Activated CD4-positive, alpha-beta T cell treated with anti-CD3 and anti-CD28 coated beads, Interleukin-2, amount 50 U/mL, for 48 hours (primary cell): ENCODE results near the gene CNOT6L.
"Not testable (repeated sequence)": the region's sequence is repeated elsewhere in the genome, so short reads cannot be mapped to it uniquely, and the experiment has no call there.

ENCODE experiments used
- DNase-seq, 2 experiments: peaks; one replicate each; pipeline ENCODE4 v3.0.0-alpha.2; 2020

The CNOT6L gene

DNA sequence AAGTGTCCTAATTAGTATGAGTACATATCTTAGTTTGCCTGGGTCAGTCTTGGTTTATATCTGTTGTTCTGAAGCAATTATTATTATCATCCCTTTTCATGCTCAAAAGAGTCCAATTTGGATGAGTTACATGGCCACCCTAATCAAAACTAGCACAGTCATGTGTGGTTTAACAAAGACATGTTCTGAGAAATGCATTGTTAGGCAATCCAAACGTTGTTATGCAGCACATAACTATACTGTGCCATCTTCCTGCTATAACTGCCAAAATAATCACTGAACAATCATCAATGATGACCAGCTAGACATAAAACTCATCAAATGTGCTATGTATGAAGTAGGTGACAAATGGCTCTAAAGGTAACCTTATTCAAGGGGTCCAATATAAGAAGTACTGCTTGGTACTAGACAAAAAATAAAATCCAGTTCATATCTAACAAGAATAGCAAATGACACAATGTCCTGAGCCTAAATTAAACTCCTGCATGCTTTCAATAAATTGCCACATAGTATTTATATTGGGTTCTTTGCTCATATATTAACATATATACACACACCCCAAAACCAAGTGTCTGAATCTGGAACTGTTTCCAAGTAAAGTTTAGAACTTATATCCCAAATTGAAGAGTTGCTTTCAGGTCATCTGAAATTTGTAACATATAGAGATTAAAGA, 41.9 kb downstream of the CNOT6L start:
- no peak for DNase-seq

DNA sequence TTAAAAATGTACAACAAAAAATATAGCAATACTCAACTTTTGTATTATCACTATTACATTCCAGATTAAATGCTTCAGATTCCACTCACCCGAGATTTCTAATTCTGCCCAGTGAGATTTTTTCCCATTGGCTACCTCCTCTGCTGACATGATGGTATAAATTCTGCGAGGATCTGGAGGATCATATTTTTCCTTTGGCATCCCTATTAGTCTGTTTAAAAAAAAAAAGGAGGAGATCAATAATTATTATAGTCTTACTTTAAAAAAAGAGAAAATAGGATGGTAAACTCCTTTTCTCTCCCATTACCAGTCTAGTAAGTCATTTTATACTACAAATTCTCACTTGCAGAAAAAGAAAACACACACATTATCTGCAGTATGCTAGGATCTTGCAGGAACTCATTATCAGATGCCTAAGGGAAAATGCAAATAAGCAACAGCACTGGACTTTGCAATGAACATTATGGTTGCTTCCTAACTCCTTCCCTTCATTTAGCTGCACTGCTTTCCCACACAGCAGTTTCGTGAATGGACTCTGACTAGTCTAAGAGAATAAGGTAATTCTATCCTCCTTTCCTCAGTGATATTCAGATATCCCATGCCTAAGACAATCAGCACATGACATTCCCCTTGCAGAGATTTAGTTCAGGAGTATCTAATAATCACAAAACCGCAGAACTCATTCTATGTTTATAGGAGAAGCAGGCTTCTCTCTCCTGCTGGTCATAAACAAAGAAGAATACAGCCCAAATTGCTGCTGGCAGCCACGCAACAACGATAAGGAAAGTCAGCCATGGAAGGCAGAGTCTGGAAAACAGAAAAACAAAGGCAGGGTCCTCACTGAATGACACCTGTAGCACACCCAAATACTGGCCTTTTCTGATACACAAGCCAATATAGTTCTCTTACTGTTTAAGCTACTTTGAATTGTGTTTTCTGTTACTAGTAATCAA, 42.7 kb downstream of the CNOT6L start:
- no peak for DNase-seq

DNA sequence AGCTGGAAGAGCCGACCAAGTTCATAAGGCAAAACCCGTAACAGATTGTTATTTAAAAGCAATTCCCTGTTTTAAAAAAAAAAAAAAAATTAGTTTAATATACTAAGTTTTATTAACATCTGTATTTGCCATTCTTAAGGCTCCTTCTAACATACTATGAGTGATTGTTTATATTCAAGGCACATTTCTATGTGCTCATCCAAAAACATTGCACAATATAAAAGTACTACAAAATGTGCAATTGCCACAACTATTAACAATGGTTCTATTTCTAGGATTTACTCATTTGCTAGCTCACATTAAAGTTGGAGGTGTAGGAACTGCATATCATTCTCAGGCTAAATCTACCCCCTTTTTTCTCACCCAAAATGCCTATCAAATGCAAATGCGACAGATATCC, 46.1 kb downstream of the CNOT6L start:
- no peak for DNase-seq

DNA sequence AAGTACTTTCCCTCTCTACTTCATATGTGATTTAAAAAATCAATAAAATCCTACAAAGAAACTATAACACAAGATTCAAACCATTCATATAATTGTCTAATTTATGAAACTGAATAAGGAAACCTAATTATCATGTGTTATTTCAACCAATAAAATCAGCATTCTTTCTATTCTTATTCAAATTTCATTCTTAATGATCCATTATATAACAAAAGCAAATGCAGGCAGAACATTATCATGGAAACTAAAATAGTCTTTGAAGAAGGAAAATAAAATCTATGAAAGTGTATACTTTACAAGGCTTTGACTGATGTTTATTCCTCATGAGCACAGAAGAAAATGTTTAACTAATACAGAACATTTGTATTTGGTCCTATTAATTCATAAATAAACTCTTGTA, 47.6 kb downstream of the CNOT6L start:
- DNase-seq: no peak

DNA sequence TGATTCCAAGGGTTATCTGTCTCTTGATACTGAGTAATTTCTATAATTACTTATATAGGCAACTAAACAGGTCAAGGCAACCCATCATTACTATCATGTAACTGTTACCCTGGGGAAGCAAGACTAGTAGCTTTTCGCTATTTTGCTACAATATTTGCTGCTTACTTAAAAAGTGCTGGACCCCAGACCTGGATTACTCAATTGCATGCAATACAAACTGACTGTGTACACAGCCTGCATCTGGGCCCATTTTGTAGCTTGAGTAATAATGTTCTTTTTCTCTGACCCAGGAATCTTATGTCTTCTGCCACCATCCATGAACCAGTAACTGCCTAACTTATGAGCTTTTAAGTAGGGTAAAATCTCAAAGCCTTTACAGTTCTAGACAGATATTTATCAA, 53.4 kb downstream of the CNOT6L start:
- no peak for DNase-seq

DNA sequence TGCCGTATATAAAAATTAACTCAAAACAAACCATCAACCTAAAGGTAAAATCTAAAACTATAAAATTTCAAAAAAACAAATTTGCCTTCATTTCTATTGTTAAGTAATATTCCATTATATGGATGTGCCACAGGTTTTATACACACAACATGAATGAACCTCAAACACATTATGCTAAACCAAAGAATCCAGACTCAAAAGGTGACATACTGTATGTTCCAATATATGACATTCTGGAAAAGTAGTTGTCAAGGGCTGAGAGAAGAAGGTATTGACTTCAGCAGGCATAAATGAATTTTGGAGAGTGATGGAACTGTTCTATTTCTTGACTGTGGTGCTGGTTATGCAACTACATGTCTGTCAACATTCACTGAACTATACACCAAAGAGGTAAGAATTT, 56.6 kb downstream of the CNOT6L start:
- no peak for DNase-seq

DNA sequence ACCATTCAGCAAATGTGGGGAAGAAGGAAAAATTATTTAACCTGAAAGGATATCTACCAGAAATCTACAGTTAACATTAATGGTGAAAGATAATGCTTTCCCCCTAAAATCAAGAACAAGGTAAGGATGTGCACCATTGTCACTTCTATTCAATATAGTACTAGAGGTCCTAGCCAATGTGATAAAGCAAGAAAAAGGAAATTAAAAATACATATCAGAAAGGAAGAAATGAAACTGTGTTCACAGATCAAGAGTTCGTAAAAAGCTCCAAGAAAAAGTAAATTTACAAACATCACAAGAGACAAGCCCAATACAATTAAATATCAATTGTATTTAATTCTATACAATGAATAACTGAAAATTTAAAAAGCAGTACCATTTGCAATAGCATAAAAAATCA, 57.6 kb downstream of the CNOT6L start:
- no peak for DNase-seq

DNA sequence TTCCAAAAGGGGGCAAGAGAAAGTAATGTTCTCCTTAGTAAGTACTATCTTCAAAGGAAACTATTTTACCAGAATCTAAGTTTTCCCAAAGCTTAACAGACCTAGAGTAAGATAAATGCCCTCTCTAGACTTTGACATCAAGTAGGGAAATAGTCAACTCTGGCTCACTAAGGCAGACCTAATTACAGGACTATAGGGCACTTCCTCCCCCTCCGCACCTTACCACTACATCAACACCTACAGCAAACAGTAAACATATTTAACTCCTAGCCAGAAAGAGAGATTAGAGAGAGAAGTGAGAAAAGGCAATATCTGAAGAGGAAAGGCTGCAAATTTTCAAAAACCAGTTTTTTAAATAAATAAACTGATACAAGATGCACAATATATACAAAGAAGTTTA, 60.4 kb downstream of the CNOT6L start:
- no peak for DNase-seq

DNA sequence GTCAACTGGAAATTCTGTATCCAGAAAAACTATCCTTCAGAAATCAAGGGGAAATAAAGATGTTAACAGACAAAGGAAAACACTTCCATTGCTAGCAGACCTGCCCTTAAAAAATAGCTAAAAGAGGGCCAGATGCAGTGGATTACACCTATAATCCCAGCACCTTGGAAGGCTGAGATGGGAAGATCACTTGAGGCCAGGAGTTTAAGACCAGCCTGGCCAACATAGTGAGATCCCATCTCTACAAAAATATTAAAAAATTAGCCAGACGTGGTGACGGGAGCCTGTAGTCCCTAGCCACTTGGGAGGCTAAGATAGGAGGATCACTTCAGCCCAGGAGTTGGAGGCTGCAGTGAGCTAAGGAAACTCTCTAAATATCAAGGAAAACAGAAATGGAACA, 67.4 kb downstream of the CNOT6L start:
- DNase-seq: no peak

DNA sequence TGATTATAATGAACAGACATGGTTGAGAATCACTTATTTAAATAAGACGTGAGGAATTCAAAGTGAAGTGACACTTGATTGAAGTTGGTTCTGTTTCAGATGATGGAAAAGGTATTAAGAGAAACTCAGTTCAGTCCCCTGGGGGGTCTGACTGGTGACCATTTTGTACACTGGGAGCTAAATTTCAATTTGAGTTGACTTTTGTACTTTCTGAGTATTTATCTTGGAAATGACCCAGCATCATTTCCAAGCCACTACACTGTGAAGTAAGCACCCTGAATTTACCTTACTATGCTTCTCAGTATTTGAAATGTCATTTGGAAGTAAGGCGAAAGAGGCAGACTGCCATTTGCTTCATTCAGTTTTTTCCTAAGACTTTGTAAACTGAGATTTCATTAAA, 73.4 kb downstream of the CNOT6L start:
- DNase-seq: no peak

DNA sequence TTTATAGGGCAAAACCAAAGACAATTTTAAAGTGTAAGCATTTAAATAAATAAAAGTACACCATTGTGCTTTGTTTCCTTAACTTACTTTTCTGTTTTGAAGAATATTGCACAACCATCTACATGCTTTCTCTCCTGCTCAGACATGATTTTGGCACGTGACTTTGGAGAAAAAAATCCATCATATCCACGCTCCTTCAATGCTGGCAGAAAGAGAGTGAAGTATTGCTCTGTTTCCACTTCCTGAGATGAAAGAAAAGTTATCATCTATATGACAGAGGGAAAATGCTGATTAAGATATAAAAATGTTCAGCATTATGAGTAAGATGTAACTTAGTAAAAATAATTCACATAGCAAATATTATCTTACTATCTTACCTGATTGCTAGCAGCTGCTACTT, 77.1 kb downstream of the CNOT6L start:
- no peak for DNase-seq

DNA sequence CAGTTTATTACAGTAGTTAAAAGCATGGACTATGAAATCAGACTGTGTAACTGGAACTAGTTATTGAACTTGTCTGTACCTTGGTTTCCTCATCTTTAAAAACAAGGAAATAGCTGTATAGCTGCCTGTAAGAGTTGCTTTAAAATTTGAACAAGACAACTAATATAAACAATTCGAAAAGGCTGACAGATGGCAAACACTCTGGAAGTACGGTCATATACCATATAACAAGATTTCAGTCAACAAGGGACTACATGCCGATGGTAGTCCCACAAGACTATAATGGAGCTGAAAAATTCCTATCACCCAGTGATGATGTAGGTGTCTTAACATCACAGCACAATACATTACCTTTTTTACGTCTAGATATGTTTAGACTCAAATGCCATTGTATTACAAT, 78.7 kb downstream of the CNOT6L start:
- no peak for DNase-seq

DNA sequence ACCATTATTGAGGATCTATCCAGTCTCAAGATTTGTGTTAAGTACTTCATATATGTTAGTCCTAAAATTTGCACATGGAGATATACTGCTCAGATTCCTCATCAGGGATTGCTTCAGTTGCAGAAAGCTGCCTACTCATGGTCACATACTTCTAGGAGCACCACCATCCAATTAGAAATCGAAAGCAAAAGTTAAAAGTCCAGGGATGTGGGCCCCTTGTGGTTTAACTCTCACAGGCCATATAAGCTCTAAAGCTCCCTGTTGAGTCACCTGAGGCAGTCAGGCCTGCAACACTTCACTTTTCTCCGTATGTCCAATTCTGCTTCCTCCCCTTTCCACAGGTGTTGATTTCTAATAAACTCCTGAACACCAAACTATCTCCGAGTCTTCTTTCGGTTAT, 84.2 kb downstream of the CNOT6L start:
- peak; percentile 8 to 27 for DNase-seq

DNA sequence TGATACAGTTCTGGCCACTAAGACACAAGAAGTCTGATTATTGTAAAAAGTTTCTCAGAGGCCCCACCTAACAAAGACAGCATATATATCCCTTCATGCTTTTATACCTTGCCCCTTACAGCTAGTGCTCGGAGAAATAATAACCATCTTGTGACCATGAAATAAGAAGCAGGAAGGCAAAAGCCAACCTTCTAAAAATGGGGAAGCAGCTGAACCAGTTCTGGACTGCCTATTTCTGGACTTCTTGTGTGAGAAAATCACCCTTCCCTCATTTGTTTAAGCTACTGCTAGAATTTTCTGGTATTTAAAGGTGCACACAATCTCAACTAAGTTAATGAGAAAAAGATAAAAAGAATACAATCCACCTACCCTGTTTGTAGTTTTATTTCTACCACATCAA, 87.5 kb downstream of the CNOT6L start:
- no peak for DNase-seq

DNA sequence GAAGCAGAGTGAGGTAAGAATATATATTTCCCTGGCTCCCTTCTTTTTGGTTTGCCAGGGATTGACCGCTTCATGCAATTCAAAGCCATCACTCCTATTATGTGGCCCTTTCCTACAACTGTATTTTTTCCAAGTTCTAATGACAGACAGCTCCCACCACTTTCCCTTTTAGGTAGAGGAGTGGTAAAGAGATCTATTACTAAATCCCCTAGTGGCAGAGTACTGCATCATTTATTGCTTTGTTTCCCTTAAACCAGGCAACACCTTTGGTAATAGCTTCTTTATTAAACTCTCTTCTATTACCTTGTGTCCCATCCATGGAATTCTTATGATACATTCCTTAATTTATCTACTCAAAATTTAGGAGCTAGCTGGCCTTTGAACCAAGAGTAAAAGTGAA, 90.7 kb downstream of the CNOT6L start:
- no peak for DNase-seq

DNA sequence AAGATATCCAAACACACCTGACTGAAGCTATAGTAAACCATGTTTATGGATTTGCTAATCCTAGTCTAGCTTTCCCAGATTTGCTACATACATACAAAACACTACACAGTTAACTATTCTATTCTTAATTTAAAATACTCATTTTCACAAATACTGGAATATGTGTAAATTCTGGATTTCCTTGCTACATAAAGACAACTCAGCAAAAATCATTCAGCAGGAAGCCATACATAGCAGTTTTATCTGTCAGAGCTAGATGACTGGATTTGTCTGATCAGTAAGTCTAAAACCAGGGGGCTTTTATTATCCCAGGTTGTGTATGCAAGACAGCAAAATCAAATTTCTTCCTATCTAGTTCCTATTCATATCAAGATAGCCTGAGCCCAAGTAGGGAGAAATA, 98.1 kb downstream of the CNOT6L start:
- DNase-seq: no peak

DNA sequence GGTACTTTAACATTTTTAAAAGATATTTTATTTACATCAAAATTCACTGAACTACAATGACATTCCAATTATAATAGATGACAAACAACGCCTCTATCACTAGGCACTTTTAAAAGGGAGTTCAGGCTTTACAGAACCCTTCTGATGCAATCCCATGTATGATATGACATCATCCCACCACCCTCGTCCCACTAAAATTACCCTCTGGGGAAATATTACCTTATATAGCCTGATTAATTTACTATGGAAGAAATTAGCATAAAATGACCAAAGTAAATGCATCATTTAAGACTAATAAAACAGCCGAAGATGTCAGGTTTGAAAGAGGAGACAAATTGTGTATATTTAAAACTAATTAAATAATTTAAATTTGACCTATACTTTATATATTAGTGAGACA, 100.7 kb downstream of the CNOT6L start:
- not testable (repeated sequence) for DNase-seq

DNA sequence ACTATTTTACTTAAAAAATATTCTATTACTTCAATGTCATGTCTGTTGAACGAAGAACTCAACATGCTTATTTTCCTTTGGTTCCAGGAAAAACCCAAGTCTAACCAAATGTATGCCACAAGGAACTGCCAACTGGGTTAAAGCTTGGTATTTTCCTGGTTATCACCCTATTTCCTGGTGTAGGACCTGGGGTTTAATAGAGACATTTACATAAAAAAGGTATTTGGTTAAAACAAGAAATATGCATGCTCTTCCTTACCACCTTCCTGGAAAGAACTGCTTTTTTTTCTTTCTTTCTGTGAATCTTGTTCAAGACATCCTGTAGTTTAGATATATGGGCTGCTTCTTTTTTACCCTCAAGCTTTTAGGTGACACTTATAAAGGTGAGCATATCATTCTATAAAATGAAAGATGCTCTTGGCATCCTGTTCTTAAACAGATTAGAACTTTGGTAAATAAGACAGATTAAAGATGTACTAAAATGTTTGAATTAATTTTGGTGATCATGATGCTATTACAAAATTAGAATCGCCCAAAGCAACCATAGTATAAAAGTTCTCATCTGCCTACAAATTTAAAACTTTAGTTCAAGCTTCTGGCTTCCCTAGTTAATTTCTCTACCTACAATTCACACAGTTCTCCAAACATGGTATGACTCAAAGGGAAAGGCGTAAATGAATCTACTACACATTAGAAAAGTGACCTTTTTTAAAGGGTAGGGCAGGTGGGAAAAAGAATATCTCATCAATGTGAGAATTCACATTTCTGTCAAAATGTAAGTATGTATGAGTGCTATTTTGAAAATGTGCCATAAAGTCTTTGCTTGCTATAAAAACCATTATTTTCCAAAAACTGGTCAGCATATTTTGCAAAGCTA, 103.5 kb downstream of the CNOT6L start:
- no peak for DNase-seq

DNA sequence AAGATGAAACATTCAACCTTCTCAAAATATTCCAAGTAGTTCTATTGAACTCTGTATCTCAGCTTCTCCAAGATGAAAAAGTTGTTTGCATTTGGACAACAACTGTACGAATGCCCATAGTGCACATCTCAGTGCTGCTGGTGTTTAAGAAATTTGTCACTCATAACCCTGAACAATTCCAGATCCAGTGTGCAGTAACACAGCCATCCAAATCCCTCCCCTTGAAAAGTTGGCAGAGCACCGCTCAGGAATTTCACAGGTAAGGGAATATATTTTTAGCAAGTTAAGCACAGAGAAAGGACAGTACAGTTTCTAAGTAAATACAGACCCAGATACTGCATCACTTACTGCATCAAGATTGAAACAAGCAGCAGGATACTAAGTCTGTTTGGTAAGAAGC, 104.7 kb downstream of the CNOT6L start:
- no peak for DNase-seq

DNA sequence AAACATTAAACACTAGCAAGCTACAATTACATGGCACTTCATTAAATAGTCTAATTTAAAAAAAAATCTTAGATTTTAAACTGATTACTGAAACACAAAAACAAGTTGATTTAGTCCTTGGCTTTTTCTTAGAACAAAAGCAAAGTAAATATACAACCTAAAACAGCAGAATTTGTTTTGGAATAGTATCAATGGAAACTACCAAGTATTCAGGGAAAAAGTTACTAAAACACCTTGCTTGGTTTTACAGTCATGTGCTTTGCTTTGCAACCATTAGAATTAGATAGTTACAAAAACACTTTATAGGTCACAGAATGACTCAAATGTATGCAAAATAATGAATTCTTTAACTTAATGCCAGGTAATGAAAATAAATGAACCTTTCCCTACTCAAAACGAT, 105.3 kb downstream of the CNOT6L start:
- no peak for DNase-seq

DNA sequence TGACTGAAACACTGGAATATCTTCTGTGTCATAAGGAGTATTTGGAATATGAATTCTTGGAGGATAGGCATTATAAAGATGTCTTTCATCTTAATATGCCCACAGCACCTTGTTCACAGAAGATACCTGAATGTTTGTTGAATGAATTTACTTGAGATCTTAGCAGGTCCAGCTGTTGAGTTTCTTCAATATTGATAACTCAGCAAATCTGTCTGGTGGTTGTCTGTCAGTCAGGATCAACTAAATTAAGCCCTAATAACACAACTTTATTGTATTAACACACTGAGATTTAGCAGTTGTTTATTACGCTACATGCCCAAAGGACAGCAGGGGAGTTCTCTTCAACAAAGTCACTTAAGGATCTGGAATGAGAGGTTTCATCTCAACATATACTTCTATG, 106.5 kb downstream of the CNOT6L start:
- DNase-seq: no peak

DNA sequence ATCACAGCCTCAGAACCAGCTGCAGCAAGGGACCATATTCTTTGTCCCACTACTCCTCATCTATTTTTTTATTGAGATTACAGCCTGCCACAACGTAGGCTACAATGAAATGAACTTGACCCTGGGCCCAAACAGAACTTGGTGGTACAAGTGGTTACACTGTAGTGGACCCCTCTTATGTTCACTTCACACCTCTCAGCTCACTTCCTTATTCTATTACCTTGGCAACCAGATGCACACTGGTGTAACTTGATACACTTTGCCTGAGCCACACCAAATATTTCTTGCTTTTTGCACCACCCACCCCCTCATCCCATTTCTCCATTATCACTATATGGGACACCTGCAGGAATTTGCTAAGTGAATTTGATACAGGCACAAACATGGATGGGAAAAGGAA, 107.7 kb downstream of the CNOT6L start:
- no peak for DNase-seq

DNA sequence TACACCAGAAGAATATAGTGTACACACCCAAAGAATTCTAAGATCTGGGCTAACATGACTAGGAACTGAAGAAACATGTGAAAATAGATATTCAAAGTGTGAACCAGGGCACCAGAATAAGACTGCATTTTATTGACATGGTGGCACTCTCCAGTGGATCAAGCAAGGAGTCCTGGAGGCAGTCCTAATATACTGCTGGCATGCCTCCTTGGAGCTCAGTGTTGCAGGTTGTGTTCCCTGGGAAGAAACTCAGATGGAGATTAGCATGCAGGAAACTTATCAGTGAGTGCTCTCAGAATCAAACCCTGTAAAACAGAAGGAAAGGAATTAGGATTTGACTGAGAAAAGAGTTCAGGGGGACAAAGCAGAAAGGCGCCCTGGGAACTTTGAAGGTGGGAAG, 108.5 kb downstream of the CNOT6L start:
- DNase-seq: no peak

DNA sequence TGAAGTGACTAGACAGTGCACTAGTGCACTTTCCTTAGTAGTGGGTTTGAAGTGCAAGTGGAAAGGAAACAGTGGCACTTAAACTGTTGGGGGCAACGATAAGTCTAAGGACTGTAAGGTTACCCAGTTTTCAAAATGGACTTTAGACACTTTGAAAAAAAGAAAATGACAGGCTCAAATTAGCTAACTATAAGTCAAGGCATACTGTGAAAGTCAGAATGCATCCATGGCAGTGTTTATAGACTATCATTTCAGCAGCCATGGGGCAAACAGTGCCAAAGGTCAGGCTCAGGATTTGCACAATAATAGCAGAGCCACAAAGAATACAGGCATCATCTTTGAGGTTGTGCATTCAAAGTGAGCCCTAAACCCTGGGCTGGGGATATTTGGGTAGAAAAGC, 109.1 kb downstream of the CNOT6L start:
- DNase-seq: no peak
